ENCODE data around the gene NDUFA8.

DNA sequence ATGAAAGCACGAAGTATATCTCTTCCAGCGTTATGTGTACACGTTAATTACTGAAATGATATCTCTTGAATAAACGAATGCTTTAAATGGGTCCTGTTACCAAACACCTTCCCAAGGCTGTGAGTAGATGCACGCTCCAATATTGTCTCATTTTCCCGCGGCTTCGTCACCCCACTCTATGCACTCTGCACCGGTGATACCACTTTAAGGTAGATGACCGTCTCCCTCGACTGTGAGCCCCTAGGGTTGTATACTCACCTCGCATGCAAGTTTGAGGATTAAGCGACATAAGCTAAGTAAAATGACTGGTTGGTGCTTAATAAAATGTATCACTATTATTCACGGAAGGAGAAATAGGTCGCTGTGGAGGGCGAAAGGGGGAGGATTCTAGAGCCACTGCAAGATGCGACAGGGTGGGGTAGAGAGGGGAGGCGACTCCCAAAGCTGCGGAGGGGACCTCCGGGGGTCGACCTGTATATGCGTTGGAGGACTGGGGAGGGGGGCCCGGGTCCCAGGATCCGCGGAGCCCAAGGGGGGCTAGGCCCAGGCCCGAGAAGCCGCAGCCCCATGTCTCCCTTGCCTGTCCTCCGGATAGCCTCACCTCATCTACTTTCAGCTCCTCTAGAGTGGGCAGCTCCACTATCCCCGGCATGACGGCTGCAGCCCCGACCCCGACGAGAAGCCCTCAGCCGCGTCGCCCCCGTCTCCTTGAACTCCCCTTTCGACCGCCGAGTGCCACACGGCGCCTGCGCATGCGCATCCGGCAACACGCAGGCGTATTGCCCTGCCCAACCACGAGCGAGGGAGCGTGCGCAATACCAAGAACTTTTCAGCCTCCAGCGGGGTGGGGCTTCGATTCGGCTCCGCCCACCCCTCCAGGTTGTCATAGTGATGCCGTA, at the start of gene NDUFA8, which contains the start of gene MORN5:
- TF ChIP-seq CTCF (IDR thresholded peaks at IDR 0.05) (peak; percentile 18 to 54 (median 37)), POLR2AphosphoS5 (IDR thresholded peaks at IDR 0.05) (peak in 2 of 3 donors; percentile 64 to 77)
